Body of pancreas (tissue), 4 donors: ENCODE results near the gene DHX34.

Experiments used
- CTCF ChIP-seq, 7 experiments: fragments of 450-650 bp in 4 of 7; fragments of 200-600 bp in 3 of 7; sonication (generic) in 3 of 7; IDR thresholded peaks; one replicate each; pipeline ENCODE4 v1.5.1; 2016 to 2019; ENCODE audit warnings: antibody characterized with exemption in 7 of 7
- POLR2A ChIP-seq, 3 donors: fragments of 450-650 bp; IDR thresholded peaks; one replicate each; pipeline ENCODE4 v1.6.1; 2016; ENCODE audit warnings: antibody characterized with exemption in 3 of 3, mild to moderate bottlenecking in 2 of 3

GRCh38 chr19:47356900-47357299 is 7.8 kb downstream of the DHX34 start:
- no peak for TF ChIP-seq CTCF (IDR thresholded peaks at IDR 0.05)
- no peak for TF ChIP-seq POLR2A (IDR thresholded peaks at IDR 0.05)
